HG02610 (cell line): ENCODE results near the gene PPFIA4.

Experiments used
- ATAC-seq: cut with Tn5 transposase; IDR thresholded peaks from one replicate; pipeline ENCODE4 v1.9.1; 2021; ENCODE audit warnings: mild to moderate bottlenecking, moderate library complexity; ENCODE audit not compliant: unreplicated experiment

PPFIA4 gene

DNA sequence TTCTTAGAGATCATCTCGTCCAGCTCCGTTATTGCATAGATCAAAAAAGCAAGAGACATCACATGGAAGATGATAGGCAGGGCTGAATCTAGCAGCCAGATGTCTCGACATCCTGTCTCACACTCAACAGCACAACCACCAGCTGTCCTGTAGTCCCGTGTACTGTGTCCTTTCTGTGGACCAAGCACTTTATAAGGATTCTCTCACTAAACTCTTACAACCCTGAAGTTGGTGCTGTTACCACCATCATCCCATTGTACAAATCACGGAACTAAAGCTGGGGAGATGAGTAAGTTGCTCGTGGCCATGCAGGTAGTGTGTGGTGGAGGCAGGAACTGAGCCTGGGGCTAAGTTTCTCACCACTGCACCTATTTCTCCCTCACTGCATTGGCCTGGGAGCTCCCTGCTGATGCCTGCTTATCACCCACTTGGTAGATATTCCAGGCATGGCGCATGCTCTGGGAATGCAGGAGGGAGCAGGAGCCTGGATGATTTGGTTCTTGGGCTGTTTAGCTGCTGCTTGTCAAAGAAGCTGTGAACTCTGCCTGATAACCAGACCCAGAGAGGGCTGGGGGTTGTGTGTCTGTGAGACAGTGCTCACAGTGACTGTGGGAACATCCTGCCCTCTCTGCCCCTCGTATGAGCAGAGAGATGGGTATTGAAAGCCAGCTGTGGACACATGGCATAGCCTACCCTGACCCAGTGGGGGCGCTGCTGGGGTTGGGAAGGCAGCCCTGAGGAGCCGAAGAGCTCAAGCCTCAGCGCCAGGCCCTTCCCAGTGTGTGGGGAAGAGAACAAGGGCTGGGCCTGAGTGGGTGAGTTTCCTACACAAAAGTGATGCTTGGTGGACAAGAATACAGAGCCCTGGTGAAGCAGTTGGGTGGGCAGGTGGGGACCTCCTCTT lies 13.6 kb downstream of the PPFIA4 start:
- ATAC-seq: no peak

DNA sequence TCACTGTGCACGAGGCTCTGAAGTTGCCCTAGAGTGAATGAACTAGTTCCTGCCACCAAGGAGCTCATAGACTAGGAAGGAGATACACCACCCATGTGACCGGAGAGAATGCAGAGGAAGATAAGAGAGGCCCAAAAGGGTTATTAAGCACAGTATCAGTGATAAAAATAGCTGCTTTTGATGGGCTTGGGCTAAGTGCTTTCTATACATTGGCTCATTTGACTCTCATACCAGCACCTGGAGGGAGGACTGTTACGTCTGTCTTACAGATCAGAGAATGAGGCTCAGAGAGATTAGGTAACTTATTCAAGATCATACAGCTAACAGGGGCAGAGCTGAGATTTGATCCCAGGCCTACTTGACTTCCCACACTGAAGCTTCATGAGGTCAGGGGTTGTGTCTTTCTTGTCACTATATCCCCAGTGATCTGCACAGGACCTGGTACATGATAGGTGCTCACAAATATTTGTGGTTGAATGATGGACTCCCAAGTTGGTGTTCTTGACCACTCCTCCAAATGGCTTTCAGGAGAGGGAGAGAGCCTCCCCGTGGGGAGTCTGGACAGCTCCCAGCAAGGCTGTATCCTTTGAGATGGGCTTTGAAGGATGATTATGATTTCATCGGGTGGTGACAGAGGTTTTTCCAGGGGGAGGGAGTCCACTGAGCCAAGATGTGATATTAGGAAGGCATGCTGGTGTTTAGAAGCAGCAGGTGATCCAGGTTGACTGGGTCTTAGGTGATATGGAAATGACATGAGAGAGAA lies 14.4 kb downstream of the PPFIA4 start:
- no peak for ATAC-seq

DNA sequence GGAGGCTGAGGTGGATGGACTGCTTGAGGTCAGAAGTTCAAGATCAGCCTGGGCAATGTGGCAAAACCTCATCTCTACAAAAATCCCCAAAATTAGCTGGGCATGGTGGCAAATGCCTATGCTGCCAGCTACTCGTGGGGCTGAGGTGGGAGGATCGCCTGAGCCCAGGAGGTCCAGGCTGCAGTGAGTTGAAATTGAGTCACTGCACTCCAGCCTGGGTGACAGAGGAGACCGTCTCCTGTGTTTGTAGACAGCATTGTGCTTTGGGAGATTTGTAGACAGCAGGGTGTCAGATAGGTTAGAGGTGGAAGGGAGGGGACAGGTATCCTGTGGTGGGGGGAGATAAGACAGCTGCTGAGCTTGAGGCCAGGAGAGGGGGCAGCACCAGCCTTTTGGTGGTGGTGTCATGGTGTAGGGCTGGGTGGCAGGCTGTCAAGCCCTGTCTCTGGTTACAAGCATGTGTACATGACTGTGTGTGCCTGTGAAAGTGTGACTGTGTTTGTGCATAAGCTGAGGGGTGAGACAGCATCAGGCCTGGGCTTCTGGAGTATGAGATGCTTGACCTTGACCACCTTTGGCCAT lies 15.2 kb downstream of the PPFIA4 start:
- no peak for ATAC-seq

DNA sequence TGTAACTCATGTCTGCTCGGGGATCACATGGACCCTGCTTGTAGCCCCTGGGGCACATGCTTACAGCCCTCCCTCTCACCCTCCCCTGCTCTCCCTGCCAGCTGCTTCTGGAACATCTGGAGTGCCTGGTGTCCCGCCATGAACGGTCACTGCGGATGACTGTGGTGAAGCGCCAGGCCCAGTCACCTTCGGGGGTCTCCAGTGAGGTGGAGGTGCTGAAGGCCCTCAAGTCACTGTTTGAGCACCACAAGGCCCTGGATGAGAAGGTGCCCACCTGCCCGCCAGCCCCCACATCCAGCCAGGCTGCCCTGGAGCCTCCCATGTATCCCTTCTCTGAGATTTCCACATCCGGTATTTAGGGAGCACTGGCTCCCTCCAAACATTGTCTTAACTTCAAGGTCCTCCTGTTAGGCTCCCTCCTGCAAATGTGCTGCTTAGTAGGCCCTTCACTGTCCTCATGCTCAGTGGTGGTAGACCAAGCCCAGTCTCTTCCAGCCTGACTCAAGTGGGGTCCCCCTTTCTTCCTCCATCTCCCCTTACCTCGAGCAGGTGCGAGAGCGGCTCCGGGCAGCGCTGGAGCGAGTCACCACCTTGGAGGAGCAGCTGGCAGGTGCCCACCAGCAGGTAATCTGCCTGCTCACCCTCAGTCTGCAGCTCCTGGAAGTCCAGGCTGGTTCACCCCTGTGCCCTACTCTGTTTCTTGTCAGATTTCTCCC lies 17.7 kb downstream of the PPFIA4 start:
- no peak for ATAC-seq

DNA sequence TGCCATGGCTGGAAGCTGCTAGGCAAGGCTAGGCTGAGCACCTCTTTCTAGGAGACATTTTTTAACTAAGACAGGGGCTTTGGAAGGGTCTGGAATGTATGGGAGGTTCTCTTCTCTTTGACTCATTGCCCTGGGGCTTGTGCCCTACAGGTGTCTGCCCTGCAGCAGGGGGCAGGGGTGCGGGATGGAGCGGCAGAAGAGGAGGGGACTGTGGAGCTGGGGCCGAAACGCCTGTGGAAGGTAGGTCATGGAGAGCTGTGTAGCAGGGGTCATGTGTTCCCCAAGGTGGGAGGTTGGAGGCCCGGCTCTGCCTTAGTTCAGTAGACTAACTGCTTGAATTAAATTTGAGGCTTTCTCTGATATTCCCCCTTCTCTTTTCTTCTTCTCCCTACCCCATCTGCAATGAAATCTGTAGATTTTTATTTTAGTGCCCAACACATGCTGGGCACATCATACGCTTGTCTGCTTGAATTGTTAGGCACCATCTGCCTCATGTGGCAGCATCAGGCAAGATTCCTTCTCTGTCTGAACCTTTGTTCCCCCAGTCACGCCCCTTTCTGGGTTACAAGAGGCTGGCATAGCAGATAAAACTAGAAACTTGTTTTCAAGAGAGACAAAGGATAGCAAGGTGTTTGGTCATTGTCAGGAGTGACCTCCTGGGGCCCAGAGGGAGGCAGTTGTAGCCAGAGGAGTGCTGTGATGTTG lies 18.4 kb downstream of the PPFIA4 start:
- ATAC-seq: no peak

DNA sequence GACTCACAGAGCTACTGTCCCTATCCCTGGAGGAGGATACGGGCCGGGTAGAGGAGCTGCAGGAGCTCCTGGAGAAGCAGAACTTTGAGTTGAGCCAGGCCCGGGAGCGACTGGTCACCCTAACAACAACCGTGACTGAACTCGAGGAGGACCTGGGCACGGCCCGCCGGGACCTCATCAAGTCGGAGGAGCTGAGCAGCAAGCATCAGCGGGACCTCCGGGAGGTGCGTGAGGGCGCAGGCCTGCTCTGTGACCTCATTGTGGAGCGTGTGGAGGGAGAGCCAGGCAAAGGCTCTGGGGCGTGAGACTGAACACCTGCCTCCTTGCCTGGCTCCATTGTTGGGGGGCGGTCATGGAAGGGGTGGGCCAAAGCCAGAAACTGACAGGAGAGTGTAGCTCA lies 19.0 kb downstream of the PPFIA4 start:
- no peak for ATAC-seq

DNA sequence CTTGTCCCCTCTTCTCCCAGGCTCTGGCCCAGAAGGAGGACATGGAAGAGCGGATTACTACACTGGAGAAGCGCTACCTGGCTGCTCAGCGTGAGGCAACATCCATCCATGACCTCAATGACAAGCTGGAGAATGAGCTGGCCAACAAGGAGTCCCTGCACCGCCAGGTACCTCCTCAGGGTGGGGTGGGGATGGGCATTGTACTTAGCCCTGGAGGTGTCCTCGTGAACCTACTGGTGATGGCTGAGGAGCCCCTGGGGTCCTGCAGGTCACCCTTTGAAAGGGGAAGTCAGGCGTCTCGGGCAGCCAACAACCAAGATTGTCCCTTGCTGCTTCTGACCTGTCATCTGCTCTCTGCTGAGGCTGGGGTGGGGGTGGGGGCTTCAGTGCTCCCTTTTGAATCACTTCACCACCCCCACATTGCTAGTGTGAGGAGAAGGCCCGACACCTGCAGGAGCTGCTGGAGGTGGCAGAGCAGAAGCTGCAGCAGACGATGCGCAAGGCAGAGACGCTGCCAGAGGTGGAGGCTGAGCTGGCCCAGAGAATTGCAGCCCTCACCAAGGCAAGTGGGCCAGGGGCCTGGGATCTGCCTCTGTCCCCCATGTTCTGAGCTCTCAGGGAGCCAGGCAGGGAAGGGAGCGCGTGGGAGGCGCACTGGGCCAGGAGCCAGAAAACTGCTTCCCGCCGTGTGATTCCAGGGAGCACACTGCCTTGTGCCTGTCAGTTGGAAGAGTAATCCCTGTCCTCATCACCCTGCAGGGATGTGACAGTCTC lies 19.7 kb downstream of the PPFIA4 start:
- no peak for ATAC-seq

DNA sequence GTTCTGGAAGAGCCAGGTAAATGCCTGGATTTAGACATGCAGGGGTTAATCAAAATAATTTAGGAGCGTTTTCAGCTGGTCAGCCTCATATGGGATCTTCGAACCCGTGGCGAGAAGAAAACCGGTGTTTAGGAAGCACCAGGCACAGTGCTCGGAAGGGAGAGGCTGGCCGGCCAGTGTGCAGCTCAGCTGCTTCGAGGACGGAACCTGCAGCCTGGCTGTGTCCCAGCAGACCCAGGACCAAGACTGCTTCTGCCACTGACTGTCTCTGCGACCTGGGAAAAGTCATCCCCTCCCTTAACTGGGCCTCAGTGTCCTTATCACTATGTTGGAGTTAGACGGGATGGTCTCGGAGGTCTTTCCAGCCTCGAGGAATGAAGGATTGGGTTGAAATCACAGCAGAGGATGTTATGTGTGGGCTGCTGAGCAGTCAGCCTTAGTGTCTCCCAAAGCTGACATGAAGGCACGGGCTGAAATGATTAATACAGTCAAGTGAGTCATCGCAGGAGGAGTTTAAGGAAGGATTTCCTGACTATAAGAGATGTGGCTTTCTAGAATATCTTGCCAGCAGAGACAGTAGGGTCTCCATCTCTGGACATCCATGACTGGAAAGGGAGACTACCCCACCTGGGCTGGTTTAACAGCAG lies 20.8 kb downstream of the PPFIA4 start:
- ATAC-seq: no peak

DNA sequence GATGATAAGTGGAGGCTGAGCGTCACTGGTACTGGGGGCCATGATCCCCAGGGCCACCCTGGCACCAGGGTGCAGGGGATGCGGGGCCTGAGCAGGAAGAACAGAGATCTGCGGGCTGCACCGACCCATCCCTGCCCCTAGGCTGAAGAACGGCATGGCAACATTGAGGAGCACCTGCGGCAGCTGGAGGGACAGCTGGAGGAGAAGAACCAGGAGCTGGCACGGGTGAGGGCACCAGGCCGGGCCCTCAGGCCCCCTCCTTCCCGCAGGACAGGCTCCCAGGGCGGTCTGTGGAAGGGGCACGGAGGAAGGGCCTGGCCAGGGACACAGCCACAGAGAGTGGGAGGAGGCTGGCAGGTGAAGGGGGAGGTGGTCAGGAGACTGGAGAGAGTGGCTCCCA lies 21.8 kb downstream of the PPFIA4 start:
- no peak for ATAC-seq

DNA sequence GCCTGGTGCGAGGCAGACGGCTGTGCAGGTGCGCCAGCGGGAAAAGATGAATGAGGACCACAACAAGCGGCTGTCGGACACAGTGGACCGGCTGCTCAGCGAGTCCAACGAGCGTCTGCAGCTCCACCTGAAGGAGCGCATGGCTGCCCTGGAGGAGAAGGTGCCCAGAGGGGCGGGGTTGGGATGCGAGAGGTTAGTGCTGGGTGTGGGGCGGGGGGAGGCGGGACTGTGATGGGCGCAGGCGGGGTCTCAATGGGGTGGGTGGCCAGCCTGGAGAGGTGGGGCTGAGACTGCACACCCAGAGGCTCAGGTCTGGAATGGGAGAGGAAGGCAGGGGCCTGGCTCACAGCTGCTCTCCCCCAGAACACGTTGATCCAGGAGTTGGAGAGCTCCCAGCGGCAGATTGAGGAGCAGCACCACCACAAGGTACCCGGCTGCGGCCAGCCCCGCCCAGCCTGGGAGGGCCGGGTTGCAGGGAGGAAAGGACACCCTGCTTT lies 22.3 kb downstream of the PPFIA4 start:
- ATAC-seq: no peak

DNA sequence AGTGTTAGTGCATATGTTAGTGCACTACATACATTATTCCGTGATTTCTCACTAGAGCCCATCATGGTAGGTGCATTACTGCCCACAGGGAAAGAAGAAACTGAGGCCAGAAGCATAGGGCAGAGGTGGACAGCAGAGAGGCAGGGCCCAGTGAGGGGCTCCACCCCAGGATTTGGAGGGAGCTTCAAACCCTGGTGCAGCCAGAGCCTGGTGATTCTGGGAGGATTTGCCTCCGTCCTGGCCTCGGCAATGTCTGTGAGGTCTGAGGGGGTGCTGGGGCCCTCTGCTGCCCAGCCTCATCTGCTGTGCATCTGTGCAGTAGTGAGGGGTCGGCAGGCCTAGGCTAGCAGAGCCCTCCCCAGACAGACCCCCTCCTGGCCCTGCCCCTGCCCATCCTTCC lies 22.8 kb downstream of the PPFIA4 start:
- ATAC-seq: no peak

DNA sequence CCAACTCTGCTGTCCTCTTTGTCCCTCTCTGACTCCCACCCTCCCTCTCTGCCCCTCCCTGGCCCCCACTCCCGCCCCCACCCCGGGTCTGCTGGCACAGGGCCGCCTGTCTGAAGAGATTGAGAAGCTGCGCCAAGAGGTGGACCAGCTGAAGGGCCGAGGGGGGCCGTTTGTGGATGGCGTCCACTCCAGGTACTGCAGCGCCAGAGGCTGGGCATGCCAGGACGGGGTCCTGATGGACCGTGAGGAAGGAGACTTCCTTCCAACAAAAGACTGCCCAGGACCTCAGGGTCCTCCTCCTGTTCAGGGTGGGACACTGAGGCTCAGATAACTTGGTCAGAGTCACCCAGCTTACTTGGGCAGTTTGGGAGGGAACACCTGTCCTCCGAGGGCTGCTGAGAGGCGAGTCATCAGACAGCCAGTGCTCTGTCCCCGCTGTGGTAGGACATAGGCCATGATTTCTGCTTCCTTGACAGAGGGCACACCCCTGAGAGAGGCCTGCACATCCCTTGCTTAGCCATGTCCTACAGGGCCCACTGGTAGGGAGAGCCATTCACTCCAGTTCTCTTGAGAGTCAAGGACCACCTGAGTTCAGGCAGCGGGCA lies 23.4 kb downstream of the PPFIA4 start:
- no peak for ATAC-seq

DNA sequence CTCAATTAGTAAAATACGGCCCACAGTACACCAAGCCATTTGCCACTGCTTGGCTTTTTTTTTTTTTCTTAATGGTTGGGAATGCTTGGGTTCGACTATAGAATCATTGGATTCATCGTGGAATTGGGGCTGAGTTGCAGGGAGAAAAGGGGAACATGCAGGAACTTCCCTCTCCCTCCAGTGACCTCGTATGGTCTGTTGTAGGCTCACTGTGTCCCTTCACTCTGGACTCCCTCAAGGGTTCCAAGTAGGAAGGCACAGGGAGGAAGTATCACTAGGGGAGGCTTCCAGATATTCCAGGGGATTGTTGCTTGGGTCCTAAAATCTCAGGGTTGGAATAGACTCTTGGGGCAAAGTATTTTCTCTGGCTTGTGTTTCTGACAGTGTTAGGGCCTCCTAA lies 24.5 kb downstream of the PPFIA4 start:
- ATAC-seq: no peak

DNA sequence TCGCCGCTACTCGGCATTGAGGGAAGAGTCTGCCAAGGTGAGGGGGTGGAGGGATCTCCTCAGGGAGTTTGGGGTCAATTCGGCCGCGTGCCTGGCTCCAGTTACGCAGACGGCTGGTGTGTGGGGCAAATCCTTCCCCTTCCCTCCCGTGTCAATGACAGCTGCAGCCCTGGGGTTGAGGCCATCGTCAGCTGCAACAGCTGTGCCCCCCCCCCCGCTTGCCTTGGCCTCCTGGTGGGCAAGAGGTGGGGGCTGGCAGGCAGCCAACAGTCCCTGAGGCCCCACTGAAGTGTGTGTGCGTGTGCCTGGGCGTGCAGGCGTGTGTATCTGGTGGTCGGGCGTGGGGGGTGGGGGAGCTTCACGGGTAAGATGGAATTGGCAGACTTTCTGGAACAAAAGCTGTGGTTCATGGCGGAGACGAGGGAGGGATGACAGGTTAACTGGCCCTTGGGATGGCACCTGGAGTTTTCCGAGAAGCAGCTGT lies 25.6 kb downstream of the PPFIA4 start:
- no peak for ATAC-seq

DNA sequence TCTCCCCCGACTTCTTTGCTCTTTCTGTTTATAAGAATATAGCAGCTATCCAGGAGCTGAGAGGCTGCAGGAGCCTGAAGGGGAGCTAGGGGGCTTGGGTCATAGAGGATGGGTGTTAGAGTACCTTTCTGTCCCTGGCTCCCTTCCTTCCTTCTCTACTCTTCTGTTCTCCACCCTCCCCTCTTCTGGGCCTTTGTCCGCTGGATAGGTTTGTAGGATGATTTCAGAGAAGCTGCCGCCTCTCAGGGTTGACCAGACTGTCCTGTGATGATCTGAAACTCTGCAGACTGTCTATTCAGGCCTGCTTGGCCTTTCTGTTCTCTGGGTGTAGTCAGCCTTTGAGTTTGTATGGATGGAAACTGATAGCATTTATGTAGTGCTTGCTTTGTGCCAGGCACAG lies 26.3 kb downstream of the PPFIA4 start:
- ATAC-seq: no peak

DNA sequence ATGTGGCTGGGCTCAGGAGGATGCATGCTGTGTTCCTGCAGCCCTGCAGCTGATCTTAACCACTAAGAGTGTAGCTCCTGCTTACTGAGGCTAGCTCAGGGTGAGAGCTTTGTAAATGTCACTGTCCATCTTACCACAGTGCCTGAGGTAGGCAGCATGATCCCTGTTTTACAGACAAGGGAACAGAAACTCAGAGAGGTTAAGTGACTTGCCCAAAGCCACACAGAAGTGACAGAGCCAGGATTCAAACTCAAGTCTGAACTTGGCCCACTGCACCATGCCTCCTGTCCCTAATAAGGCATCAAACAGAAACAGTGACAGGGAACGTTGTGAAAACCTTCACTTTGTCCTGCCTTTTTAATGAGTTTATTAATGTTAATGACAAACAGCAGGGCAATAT lies 27.9 kb downstream of the PPFIA4 start:
- ATAC-seq: no peak

DNA sequence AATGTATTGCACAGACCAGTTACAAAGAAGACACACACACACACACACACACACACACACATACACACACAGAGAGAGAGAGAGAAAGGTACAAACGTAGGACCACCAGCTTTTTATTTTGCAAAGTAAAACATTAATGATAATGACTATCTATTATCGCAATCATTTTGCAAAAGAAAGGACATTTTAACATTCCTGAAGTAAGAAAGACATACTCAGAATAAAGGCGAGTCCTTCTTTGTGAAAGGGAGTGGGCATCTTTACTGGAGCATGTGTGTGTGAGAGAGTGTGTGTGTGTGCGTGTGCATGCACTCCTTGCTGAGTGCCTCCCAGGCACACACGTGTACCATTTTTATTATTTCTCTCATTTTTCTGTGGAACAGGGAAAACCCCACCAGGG lies 28.4 kb downstream of the PPFIA4 start:
- ATAC-seq: no peak

DNA sequence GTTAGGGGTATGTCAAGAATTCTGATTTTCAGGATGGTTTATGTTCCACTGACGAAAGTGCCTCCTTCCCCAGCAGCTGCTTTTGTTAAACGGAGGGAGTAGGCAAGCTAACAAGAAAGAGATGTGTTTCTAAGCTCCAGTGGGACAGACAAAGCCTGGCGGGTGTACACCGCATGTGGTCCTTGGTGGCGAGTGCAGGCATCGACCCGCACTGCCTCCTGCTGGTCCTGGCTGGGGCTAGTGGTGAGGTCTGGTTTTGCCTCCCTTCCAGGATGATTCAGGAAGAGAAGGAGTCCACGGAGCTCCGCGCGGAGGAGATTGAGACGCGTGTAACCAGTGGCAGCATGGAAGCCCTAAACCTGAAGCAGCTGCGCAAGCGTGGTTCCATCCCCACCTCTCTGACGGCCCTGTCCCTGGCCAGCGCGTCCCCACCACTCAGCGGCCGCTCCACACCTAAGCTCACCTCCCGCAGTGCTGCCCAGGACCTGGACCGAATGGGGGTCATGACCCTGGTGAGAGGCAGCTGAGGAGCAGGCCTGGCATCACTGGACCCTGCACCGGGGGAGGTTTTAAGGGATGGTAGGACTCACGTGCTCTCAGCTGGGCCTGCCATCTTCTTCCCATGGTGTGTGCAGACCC lies 29.0 kb downstream of the PPFIA4 start:
- no peak for ATAC-seq
